BE2C (cell line): Measurements from ENCODE around the gene TNNT3.
"Not testable (repeated sequence)": the region's sequence is repeated elsewhere in the genome, so short reads cannot be mapped to it uniquely, and the experiment has no call there.

Source experiments
- DNase-seq: peaks from one replicate; pipeline ENCODE4 v3.0.0-alpha.2; 2020
- H3K27me3 ChIP-seq: fragments of 250-450 bp; sonication (Bioruptor Pico); 2 replicates; pipeline ENCODE4 v1.5.1; 2020; ENCODE audit warnings: mild to moderate bottlenecking
- H3K36me3 ChIP-seq: fragments of 250-450 bp; sonication (Bioruptor Pico); 2 replicates; pipeline ENCODE4 v1.5.1; 2020; ENCODE audit warnings: mild to moderate bottlenecking
- H3K4me1 ChIP-seq: fragments of 250-450 bp; sonication (Bioruptor Pico); 2 replicates; pipeline ENCODE4 v1.5.1; 2020
- H3K4me3 ChIP-seq: 2 replicates; pipeline ENCODE4 v1.5.1; 2011; ENCODE audit warnings: low read depth, low read length
- H3K9me3 ChIP-seq: fragments of 250-450 bp; sonication (Bioruptor Pico); 2 replicates; pipeline ENCODE4 v1.5.1; 2020
- TF ChIP-seq, protein P1 (sequence below): IDR thresholded peaks from 2 replicates; pipeline ENCODE4 v1.5.1; 2012; ENCODE audit warnings: mild to moderate bottlenecking, low read depth, low read length

The TNNT3 gene

DNA sequence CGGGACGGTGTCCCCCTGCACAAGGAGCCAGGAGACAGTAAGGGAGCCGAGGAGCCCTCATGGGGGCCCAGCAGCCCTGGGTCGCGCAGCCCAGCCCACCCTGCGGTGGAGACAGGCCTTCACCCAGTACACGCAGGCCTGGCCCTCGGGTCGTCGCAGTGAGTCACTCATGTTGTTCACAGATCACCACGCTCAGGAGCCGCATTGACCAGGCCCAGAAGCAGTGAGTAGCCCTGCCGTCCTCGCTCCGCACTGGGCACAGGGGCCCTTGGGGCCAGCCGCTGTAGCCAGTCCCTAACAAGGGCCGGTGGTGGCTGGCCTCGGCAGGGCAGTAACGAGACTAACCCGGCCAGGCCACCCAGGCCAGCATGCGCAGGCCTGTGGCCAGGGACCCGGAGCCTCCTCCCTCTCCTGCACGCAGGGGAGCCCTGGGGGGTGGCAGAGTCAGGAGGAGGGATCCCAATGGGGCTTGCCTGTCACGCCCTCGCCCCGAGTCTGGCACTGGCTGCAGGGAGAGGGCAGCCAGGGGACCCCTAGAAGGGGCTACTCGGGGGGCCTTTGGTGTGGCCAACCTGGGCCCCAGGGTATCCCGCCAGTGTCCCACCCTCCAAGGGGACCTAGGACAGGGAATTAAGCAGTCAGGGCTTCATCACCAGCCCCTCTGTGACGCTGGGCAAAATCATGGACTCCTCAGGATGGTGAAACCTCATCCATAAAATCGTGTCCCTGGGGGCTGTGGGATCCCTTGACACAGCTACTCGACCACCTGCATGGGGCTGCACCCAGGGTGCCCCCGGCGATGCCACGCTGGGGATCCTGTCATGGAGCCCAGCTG, 17.5 kb downstream of the TNNT3 start:
- no peaks in the 10 kb centered on the region for H3K4me1 ChIP-seq
- H3K4me3 ChIP-seq = no peak overlapping the region
- peak; percentile 20 for DNase-seq
- H3K36me3 ChIP-seq = no peaks in the 10 kb centered on the region
- TF ChIP-seq, protein P1, sequence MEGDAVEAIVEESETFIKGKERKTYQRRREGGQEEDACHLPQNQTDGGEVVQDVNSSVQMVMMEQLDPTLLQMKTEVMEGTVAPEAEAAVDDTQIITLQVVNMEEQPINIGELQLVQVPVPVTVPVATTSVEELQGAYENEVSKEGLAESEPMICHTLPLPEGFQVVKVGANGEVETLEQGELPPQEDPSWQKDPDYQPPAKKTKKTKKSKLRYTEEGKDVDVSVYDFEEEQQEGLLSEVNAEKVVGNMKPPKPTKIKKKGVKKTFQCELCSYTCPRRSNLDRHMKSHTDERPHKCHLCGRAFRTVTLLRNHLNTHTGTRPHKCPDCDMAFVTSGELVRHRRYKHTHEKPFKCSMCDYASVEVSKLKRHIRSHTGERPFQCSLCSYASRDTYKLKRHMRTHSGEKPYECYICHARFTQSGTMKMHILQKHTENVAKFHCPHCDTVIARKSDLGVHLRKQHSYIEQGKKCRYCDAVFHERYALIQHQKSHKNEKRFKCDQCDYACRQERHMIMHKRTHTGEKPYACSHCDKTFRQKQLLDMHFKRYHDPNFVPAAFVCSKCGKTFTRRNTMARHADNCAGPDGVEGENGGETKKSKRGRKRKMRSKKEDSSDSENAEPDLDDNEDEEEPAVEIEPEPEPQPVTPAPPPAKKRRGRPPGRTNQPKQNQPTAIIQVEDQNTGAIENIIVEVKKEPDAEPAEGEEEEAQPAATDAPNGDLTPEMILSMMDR = no peak
- H3K27me3 ChIP-seq = no peaks in the 10 kb centered on the region
- H3K9me3 ChIP-seq = no peaks in the 10 kb centered on the region

DNA sequence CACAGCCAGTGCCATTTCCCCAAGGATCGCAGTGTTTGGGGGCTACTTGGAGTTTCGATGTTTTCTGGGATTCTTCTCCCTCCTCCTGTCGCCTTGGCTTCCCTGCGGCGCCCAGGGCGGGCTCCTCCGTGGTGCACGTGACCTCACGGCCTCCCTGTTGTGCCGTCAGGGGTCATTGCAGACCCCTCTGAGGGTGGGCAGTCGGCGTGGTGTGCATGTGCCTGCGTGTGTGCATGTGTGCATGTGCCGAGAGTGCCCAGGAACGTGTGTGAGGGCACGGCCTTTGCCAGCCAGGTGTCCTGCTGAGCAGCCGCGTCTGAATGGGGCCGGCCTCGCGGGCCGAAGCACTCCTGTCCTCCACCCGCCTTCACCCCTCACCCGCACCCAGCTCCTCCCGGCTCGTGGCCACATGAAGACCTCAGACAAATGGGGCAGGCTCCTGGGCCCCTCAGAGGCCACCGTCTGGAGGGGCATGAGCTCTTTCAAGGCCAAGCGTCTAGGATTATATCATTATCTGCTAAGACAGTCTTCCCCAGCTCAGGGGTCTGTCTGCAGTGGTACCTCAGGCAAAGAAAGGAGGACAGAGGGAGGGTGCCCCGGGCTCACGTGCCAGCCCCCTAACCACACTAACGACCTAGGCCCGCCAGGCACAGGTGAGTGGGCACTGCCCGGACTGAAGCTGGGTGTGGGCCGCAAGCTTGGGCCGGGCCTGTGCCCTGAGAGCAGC, 18.3 kb downstream of the TNNT3 start:
- Histone ChIP-seq H3K4me3 (no peak overlapping the region), H3K9me3 (no peaks in the 10 kb centered on the region), H3K36me3 (no peaks in the 10 kb centered on the region), H3K27me3 (no peaks in the 10 kb centered on the region), H3K4me1 (no peaks in the 10 kb centered on the region)
- peak; percentile 1 for DNase-seq
- TF ChIP-seq, protein P1 = no peak

DNA sequence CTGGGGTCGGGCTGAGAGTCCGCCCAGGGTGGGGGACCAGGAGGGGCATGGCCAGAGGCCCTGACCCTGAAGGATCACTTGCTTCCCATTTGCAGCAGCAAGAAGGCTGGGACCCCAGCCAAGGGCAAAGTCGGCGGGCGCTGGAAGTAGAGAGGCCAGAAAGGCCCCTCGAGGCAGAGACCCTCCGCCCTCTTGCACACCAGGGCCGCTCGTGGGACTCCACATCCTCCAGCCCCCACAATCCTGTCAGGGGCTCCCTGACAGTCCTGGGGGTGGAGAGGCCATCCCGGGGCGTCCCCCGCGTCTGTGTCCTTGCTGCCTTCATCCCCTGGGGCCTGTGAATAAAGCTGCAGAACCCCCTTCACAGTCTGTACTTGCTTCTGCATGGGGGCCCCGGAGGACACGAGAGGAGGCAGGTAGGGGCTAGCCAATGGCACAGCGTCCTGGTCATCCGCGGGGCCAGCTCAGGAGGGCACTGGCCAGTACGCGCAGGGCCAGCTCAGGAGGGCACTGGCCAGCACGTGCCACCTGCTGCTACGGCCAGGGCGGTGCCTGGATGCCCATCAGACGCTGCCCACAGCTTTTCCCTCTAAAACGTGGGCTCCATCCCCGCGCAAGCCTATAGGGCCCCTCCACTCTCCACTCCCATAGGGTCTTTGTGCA, 19.0 kb downstream of the TNNT3 start:
- no peaks in the 10 kb centered on the region for H3K27me3 ChIP-seq
- peak; percentile 1 for DNase-seq
- TF ChIP-seq, protein P1 = no peak
- H3K9me3 ChIP-seq = no peaks in the 10 kb centered on the region
- no peak overlapping the region for H3K4me3 ChIP-seq
- H3K36me3 ChIP-seq = no peaks in the 10 kb centered on the region
- H3K4me1 ChIP-seq = no peaks in the 10 kb centered on the region

DNA sequence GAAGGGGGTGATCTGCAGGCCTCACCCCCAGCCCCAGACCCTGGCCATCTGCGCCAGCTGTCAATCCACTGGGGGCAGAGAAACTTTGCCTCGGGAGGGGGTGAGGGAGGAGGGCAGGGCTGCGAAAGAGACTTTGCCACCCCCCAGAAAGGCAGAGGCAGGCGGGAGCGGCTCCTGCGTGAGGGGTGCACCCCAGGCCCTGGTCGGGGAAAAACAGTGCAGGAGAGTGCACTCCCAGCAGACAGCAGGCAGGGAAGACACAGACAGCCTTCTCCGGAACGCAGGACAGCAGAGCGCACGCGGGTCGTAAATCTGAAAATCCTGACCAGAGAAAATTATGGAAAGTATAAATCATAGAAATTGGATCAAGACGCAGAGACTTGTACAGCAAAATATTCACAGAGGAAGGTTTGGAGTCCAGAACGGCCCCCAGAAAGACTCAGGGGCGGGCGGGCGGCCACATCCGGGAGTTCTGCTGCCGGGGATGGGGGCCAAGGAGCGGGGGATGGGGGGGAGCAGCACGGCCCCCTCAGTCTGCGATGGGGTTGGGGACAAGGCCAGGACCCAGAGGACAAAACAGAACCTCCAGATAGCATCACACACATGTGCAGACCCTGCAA, 19.6 kb downstream of the TNNT3 start:
- DNase-seq = peak; percentile 15
- H3K36me3 ChIP-seq = no peaks in the 10 kb centered on the region
- no peak overlapping the region for H3K4me3 ChIP-seq
- no peaks in the 10 kb centered on the region for H3K27me3 ChIP-seq
- TF ChIP-seq, protein P1 = no peak
- no peaks in the 10 kb centered on the region for H3K4me1 ChIP-seq
- no peaks in the 10 kb centered on the region for H3K9me3 ChIP-seq

DNA sequence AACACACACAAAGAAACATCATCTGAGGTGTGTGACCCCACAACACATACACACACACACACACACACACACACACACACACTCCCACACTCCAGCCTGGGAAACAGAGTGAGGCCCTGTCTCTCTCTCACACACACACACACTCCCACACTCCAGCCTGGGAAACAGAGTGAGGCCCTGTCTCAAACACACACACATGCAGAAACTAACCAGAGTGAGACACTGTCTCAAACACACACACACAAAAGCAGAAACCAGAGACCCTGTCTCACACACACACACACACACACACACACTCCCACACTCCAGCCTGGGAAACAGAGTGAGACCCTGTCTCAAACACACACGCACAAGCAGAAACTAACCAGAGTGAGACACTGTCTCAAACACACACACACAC, 20.3 kb downstream of the TNNT3 start:
- H3K4me3 ChIP-seq, DNase-seq, H3K9me3 ChIP-seq, H3K4me1 ChIP-seq, H3K27me3 ChIP-seq, H3K36me3 ChIP-seq: not testable (repeated sequence)

DNA sequence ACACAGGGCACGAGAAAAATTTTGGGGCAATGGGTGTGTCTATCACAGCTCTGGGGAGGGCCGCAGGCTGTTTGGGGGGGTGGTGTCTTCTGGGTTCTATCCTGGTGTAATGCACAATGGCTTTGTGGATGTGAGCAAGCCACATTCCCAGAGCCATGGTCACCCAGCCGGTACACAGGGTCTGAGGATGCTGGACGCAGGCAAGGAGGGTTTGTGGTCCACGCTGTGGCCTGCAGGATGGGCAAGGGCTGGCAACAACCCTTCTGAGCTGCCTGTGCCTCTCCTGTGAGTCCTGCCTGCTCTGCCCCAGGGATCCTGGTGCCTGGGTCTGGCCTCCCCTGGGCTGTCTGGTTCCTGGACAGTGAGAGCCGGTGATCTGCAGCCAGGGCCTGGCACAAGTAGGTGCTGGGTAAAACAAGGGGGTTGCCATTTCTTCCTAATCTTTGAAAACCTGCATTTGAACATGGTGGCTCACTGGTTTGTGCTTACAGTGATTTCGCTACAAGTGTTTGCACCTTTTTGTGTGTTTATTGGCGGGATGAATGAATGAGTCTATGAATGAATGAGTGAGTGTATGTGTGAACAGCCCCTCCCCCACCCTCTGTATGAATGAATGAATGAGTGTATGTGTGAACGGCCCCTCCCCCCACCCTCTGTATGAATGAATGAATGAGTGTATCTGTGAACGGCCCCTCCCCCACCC, 23.2 kb downstream of the TNNT3 start:
- Histone ChIP-seq H3K9me3 (no peaks in the 10 kb centered on the region), H3K4me1 (no peaks in the 10 kb centered on the region), H3K36me3 (no peaks in the 10 kb centered on the region), H3K4me3 (no peak overlapping the region), H3K27me3 (no peaks in the 10 kb centered on the region)
- TF ChIP-seq, protein P1 = no peak
- peak; percentile 2 for DNase-seq
